HG03558 (cell line): ENCODE measurements around the gene PCMTD2.

Source experiments
- ATAC-seq: cut with Tn5 transposase; IDR thresholded peaks from one replicate; pipeline ENCODE4 v1.9.1; 2021; ENCODE audit warnings: moderate number of reproducible peaks; ENCODE audit not compliant: unreplicated experiment; ENCODE audit errors: extremely low read depth

PCMTD2 gene

DNA sequence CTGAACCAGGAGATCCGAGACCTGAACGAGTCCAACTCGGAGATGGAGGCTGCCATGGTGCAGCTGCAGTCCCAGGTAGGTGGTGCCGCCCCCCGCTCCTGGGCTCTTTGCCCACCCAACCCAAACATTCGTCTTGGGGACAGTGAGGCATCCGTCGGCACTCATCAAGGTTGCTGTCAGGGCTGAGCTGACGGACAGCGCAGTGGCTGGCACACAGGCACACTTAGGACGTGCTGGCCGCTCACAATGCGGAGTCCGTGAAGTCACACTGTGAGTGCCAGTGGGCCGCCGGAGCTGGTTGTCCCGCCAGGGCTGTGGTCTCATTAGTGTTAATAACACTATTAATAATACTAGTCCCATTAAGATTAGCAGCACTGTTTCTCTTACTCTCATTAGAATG lies 18.2 kb upstream of the PCMTD2 start:
- ATAC-seq: no peak

DNA sequence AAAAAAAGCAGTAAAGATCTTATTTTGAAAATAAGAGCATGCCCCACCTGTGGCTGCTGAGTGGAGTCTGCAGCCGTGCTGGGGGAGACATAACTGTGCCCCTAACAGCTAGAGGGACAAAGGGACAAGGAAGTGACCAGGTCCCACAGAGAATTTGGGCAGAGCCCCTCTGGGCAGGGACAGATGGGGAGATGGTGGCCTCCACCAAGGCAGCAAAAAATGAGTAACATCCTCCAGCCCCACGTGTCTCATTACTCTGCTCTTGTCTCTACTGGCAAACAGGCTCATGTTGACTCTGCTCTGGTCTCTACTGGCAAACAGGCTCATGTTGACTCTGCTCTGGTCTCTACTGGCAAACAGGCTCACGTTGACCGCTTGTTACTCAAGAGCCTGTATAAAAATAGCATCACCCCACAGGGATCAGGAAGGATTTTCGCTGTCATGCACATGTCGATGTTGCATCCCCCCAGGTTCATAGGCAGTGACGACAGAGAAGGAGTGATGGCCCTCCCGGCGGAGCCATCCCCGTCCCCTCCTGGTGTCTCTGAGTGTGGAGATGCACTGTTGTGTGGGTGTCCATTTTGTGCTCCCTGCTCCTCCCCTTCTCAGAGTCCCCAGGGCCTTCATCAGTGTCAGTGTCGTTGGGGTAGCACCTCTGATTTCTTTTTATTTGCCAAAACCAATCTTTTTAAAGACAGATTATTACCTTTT lies 17.3 kb upstream of the PCMTD2 start:
- ATAC-seq: no peak

DNA sequence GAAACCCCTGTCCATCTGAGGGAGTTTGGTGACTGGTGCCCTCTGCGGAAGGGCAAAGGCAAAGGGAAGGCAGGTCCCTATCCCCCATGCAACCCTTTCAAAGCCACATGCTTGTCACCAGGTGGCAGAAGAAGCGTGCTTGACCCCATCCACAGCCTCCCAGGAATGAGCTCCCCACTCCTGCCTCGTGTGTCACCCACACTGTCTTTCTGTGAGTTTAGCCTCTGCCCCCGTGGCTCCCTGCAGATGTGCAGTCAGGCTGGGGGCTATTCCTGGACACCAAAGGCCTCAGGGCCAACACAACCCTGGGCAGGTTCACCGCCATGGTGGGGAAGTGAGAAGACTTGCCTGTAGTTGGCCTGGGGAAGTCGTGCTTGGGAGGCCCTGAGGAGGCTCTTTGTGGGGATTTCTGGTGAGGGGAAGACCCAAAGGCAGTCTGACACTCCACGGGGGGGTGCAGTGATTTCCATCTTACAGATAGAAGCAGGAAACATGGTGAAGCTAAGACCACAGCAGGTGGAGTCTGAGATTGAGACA lies 16.6 kb upstream of the PCMTD2 start:
- no peak for ATAC-seq

DNA sequence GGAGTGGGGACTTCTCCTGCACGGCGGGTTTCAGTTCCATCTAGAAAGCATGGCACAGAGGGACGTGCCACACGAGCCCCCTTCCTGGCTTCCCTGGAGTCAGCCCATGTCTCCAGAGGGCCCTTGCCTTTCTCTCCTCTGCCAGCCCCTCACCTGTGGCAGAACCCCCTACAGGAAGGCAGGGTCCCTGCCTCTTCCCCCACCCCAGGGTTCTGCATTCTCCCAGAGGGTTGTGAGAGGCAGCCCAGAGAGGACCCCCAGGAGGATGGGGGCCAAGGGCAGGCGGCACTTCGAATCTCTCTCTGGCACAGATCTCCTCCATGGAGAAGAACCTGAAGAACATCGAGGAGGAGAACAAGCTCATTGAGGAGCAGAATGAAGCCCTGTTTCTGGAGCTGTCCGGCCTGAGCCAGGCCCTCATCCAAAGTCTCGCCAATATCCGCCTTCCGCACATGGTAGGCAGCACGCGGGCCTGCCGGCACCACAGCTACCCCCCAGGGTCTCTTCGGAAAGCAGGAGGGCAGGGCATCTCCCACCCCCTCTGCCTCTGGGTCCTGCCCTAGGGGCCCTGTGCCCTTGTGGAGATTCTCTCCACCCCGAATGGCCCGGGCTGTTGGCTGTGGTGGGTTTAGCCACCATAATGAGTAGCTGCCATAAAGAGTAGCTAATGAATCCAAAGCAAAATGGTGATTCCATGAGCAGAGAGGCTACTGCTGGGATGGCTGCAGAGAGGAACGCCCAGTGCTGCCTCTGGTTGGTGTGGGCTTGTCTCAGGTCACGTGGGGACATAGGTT lies 15.9 kb upstream of the PCMTD2 start:
- ATAC-seq: no peak

DNA sequence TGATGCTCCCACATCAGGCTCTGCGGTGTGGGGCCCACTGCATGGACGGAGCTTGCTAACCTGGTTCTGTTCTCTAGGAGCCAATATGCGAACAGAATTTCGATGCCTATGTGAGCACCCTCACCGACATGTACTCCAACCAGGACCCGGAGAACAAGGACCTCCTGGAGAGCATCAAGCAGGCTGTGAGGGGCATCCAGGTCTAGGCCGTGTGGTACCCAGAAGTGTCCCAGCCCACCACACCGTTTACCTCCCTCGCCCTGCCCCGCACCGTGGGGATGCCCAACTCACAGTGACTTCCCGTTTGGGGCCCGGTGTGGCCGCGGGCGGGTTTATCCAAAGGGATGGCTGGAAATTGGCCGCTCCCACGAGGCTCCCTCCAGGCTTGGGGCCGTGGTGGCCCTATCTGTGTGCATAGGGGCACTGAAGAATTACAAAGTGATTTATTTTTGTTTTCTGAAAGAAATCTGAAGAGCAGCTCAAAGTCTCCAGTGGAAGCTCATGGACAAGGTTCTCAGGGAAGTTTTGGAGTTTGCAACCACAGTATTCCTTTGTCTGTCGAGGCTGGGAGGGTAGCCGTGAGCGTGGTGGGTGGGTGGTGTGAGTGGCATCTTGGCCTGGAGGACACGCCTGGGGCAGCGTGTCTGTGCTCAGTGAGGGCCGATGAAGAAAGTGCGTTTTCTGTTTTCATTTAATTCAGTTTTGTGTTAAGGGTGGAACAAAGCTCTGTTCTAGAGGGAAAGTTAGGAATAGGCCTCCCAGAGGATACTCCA lies 15.1 kb upstream of the PCMTD2 start:
- no peak for ATAC-seq

DNA sequence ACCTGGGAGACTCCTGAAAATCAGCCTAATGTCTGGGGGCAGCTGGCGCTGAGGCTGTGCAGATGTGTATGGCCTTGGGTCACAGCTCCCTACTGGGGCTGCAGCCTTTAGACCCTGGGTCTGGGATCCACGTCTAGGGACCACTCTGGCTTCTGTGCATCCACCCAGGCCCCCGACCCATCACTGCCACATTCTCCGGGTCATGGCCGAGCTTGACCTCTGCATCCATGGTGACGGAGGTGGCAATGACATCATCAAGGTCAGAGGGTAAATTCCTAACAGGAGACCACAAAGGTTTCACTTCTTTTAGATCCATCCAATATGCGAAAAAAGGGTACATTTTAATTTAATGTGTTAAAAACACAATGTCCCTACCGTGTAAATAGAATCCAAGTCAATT lies 14.5 kb upstream of the PCMTD2 start:
- no peak for ATAC-seq

DNA sequence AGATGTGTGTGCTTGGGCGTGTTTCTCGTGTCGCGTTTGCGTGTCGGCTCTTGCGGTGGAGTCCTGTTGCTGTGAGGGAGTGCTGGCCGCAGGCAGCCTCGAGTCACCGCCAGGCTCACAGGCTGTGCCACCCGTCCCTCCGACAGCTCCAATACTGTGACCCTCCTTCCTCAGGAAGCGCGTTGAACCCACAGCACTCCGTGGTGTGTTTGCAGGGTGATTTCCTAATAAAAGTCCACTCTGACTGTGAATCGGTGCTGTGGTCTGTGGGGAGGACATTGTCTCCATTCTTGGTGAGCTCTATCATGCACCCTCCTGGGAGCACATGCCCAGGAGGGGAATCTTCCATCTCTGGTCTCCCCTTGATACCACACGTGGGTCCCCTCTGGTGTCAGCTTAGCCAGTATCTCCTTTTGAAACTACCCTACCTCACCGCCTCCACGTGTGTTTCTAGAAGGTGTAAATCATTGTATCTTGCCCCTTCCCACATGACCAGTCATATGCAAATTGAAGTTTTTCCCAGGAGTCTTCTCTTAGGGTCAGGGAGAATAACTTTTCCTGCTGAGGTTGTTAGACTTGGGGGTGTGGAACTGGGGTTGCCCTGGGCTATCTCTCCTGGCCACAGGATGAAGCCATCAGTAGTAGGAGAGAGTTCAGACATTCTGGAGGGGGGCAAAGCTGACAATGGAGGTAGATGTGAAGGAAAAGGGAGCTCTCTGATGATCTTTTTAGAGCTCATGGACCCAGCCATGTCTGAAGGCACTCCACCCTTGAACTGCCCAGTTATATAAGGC lies 13.3 kb upstream of the PCMTD2 start:
- no peak for ATAC-seq

DNA sequence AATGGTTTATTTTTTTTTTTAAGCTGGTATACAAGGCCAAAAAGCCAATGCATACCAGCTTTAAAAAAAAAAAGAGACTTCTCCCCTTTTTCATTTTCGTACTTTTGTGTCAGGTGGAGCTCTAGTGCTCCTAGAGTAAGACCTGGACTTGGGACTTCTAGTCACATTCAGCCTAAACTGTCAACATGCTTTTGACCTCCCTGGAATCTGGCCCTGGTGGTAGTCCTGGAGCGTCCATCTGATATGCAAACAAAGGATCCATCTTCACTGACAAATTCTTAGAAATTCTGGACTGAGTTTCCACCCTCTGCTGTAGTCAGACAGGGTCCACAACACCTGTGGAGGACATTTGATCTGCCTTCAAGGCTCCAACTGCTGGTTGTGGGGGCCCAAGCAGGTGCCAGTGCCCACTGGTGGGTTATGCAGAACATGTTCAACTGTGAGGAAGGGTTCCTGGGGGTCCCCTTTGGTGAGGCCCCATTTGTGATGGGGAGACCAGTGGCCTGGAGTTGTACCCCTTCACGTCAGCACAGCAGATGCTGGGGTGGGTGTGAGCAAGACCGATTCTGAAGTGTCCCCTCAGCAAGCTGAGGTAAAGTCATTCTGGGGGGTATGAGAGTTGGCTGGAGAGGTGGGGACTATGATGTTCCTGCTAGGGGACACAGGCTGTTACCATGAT lies 12.6 kb upstream of the PCMTD2 start:
- ATAC-seq: no peak

DNA sequence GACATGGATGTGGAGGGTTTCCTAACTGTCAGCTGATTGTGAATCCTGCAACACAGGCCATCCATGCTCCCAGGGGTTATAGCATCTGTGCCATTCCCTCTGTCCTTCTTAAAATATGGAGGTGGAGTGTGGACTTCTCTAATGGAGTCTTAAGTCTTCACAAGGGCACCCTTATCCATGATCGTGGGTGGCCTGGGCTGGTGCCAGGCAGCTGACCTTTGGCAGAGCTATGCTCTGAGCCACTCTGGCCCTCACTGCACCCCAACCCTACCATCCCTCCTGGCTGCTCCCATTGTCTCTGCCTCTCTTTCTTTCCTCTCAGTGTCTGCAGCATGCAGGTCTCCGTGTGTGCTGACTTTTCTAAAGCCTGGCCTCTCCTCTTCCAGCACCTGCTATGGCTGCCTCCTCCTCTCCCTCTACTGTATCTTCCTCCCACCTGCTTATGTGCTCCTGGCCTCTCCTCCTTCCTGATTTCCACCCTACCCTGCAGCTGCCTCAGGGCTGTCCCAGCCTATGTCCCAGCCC lies 11.2 kb upstream of the PCMTD2 start:
- no peak for ATAC-seq

DNA sequence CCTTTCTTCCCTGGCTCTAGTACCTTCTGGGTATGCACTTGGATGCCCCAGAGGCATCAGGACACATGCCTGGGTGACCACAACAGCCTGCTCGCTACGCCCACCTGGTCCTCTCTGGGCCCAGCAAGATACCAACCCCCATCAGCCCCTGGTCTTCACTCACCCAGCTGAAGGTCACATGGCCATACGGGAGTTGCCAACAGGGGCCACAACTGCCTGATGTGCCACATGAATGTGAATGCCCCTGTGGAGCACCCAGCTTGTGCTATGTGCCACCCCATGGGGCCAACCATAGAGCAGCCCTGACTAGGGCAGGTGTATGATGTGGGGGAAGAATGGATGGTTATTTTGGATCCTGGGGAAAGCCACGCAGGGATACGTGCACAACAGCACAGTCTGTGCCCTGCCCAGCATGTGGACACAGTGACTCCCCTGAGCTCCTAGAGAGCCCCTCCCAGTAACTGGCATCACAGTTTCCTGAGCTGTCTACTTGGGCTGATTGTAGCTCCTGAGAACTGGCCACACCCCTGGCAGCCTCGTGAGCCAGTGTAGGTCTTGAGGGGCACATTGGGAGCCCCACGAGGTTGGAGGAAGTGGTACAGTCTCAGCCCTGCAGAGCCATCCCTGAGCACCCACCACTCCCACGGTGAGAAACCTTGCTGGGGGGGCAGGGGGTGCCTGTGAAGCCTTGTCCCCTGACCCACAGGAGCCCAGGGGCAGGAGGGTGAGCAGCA lies 10.5 kb upstream of the PCMTD2 start:
- no peak for ATAC-seq

DNA sequence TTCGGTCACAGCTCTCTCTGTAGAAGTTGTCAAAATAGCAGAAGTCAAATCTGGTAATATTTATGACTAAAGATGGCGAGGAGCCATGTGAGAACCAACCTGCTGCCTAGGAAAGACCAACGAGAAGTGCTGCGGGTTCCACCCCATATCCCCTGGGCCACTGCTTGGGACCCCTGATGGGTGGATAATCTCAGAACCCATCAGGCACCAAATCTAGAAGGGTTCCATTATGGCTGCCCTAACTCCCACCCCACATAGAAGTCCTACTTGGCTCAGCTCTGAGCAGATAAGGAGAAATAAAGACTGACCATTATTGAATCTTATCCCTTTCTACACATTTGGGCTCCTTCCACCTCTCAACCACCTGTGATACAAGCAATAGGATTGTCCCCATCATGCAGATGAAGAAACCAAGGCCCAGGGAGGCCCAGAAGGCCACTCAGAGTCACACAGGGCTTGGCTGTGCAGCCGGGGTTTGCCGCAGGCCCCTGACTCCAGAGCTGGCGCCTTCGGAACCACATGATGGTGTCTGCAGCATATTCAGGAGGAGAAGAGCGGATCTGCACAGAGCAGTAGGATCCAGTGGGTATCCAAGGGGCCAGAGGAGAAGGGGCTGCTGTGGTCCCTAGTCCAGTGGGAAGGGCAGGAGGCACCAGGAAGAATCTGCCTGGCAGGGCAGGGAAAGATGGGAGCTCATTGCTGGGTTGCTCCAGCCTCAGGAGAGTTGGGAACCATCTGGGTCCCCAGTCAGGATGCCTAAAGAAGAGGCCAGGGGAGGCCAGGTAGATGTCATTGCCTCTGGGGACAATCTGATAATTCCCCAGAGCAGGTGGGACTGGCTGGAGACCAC lies 9.6 kb upstream of the PCMTD2 start:
- no peak for ATAC-seq

DNA sequence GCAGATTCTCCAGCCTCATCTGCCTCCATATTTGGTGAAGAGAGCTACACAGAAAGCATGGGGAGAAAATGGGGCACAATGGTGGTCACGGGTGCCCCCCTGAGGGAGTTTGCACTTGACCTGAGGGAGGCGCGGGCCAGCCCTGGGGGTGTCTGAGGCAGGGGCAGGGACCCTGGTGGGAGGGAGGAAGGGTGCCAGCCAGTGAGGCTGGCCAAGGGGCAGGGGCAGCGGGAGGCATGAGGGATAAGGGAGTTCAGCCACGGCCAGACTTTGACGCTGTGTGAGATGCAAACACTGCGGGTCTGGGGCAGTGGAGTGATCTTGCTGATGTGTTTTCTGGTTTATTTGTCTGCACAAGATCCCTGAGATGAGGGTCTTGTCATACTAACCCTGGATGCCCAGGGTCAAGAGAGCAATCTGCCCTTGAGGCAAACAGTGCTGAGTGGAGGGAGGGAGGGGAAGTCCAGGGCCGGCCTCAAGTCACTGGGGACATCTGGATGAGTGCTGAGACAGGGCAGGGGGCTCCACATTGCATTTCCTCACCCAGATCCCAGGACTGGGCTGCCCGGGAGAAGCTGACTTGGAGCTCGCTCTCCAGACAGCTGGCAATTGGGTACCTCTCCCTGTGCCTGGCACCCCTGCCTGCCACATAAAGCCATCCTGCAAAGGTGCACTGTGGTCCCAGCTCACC lies 8.8 kb upstream of the PCMTD2 start:
- no peak for ATAC-seq

DNA sequence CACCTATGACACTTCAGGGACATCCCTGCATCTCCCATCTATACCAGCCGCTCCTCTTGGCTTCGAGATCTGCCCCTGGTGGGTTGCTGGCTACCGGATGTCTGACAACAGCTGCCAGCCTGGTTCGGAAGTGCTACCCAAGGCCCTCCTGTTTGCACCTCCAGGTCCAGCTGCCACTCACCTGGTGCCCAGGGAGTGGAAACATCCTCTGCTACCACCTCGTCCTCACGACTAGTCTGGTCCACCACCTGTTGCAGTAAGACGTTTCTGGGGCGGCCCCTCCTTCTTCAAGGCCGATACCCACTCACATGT lies 8.3 kb upstream of the PCMTD2 start:
- no peak for ATAC-seq

DNA sequence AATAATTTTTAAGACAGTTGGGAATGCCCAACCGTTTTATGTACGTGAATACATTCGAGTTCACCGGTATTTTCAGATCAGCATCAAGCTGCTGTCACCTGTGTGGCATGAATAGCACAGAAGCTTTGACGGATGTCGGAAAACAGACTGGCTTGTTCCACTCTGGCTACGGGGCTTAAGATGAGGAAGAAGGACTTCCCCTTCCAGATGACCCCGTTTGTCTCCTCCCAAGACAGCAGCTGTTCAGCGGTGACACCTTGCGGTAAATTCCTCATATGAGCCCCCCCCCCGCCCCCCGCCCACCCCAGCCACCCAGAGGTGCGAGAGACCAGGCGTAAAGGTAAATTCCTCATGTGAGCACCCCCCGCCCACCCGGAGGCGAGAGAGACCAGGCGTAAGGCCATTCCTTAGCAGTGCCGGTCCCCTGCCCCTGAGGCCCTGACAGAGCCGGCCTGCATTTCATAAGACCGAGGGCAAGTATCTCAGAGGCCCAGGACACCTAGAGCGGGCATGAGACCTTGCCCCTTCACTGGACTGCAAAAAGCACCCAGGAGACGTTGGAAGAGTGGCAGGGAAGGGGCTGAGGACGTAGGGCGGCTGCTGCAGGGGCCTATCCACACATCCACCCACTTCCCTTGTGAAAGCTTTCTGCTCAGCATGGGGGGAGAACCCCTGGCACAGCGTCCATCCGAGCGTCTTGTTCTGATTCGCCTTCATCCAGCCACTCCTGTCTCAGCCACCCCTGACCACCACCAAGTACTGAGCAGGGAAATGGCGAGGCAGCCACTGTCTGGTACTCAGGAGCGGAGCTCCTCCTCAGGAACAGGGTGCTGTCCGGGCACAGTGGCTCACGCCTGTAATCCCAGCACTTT lies 7.3 kb upstream of the PCMTD2 start:
- no peak for ATAC-seq

DNA sequence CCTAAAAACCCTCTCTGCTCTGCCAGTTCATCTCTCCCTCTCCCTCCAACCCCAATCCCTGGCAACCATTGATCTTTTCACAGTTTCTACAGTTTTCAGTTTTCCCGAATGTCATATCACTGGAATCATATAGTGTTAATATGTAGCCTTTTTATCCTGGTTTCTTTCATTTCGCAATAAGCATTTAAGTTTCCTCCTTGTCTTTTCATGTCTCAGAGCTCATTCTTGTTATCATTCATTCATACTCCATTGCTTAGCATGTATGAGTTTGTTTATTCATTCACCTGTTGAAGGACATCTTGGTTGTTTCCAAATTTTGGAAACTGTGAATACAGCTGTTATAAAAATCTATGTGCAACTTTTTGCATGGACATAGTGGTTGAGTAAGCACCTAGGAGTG lies 5.5 kb upstream of the PCMTD2 start:
- ATAC-seq: no peak

DNA sequence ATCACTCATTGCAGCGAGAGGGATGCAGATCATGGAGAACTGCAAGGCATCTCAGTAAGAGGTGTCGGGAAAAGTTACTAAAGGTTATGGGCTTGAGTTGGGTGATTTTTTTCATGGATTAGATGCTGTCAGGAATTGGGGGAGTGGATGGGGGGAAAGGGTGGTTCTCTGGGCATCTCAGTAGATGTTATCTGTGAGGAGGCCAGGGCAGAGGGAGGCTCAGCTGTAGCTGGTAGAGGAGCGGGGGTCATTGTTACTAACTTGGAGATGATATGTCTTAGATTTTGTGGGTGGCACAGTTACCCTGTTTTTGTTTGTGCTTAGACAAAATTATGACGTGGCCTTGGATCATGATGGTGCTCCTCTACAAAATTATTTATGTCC lies 2.6 kb upstream of the PCMTD2 start:
- ATAC-seq: no peak

DNA sequence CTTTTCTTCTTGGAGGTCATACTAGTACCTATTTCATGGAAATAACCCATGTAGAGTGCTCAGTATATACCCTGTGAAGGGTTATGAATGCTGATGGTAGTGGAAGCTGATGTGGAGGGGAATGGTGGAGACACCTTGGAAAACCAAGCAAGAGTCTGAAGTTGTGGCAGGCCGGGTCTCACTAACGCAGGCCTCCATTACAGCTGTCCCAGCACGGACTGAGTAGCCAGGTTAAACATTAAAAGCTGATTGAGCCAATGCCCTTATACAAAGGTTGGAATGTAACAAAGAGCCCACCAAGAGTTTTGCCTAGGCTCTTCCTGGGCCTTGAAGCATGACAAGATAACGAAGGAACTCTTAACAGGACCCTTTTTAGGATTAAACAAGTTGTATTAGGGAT lies 2.1 kb upstream of the PCMTD2 start:
- no peak for ATAC-seq
